Measurements from ENCODE around the gene DNM3. TPM values are rescaled to one million over a fixed set of nuclear protein-coding genes. Genes with fewer than 3 reads are reported as not detected.

Gene DNM3
- total RNA-seq, 6 experiments from 2014 or later, result 0.25 to 0.73 (median 0.39) TPM

DNA sequence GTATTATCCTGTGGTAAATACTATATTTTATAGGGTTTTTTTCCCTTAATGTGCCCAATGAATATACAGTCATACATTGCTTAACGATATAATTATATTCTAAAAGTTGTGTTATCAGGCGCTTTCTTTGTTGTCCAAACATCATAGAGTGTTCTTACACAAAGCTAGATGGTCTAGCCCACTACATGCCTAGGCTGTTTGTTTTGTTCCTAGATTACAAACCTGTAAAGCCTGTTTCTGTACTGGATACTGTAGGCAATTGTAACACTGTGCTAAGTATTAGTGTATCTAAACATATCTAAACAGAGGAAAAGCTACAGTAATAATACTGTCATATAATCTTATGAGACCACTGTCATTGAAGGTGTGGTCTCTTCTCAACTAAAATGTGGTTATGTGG is 336.6 kb downstream of the DNM3 start:
- no peaks in the 10 kb centered on the region for H3K36me3 Mint-ChIP-seq (ENCODE audit: low read depth)
- no peaks in the 10 kb centered on the region for H3K27me3 Mint-ChIP-seq (ENCODE audit: insufficient read depth)
- H3K4me3 Mint-ChIP-seq, result no peak overlapping the region
- H3K4me1 Mint-ChIP-seq (ENCODE audit: low read depth), result peaks cover 32% of the 10 kb centered on the region
- DNase-seq, result no peak
- TF ChIP-seq CTCF (IDR thresholded peaks at IDR 0.05), result no peak
- H3K9me3 Mint-ChIP-seq, result no peaks in the 10 kb centered on the region
- H3K27ac Mint-ChIP-seq, result no peak overlapping the region

DNA sequence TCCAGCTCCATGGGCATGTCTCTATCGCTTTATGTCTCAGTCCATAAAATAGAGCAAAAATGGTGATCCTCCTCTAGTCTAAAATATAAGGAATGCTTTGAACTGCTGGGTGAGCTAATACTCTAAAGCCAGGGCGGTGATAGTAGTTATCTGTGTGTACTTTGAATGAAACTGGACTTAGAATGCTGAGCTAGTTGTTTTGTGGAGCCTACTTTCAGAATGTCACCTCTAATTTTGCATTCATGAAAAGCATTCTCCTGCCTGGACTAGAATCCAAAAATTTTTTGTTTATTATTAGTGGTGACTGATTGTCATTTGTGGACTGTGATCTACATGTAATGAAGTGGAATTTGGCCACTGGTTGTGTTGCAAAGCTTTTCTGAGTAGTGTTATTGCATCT is 337.6 kb downstream of the DNM3 start:
- TF ChIP-seq CTCF (IDR thresholded peaks at IDR 0.05), result no peak
- Mint-ChIP-seq H3K4me1 (ENCODE audit: low read depth) (peaks cover 34% of the 10 kb centered on the region), H3K27ac (no peak overlapping the region), H3K9me3 (no peaks in the 10 kb centered on the region), H3K4me3 (no peak overlapping the region), H3K27me3 (ENCODE audit: insufficient read depth) (no peaks in the 10 kb centered on the region), H3K36me3 (ENCODE audit: low read depth) (no peaks in the 10 kb centered on the region)
- DNase-seq, result no peak

DNA sequence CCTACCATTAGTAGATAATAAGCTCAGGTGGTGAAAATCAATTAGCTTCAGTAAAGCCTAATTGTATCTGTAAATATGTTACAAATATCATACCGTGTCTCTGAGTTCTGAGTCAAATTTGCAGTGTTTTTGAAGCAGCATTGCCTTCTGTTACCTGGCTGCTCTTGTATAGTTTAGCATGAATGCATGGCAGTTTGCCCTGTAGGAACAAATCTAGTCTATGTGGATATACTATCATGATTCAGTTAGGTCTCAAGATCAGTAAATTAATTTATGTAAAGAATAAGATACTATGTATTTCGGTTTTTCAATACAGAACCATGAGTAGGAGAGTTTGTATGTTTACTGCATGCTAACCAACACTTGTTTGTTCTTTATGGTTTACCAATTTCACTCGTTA is 338.6 kb downstream of the DNM3 start:
- DNase-seq, result no peak
- no peak overlapping the region for H3K4me3 Mint-ChIP-seq
- TF ChIP-seq CTCF (IDR thresholded peaks at IDR 0.05), result no peak
- H3K36me3 Mint-ChIP-seq (ENCODE audit: low read depth), result no peaks in the 10 kb centered on the region
- H3K4me1 Mint-ChIP-seq (ENCODE audit: low read depth), result peaks cover 44% of the 10 kb centered on the region
- H3K27me3 Mint-ChIP-seq (ENCODE audit: insufficient read depth), result no peaks in the 10 kb centered on the region
- no peaks in the 10 kb centered on the region for H3K9me3 Mint-ChIP-seq
- no peak overlapping the region for H3K27ac Mint-ChIP-seq

- peaks cover 52% of the 10 kb centered on the region for H3K4me1 Mint-ChIP-seq (ENCODE audit: low read depth)
- H3K9me3 Mint-ChIP-seq, result no peaks in the 10 kb centered on the region
- H3K27me3 Mint-ChIP-seq (ENCODE audit: insufficient read depth), result no peaks in the 10 kb centered on the region
- no peaks in the 10 kb centered on the region for H3K36me3 Mint-ChIP-seq (ENCODE audit: low read depth)
- DNase-seq, result peak; percentile 8
- peak overlapping the region; percentile 88 for H3K27ac Mint-ChIP-seq
- peak overlapping the region; percentile 85 for H3K4me3 Mint-ChIP-seq
- TF ChIP-seq CTCF (IDR thresholded peaks at IDR 0.05), result no peak
Observed at GRCh38 chr1:172180501-172181285, 339.4 kb downstream of the DNM3 start.

DNA sequence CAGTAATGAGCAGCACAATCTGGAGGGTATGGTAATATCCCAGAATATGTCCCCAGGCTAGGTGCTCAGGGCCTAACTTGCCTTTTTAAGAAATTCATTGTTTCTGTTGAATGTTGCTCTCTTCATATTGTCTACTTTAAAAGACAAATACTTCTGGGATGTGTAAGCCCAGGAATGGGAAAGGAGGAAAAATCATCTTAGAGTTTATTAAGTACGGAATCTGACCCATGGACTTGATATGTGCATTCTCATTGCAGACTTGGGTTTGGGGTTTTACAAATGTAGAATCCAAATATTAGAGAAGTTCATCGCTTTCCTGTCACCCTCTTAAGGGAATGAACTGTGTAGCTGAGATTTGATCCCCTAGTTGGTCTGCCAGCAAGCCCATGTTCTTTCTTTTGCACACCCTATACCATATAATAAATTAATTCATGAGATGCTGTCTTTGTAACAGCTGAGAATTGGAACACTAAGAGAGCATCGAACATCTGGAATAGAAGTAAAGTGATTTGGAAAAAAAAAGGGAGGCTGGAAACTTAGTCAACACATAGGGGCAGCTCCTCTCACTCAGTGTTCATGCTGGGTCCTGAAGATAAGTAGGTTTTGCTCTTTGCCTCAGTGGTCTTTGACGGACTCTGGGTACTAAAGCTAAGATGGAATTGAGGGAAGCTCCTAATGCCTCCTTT is 343.4 kb downstream of the DNM3 start:
- peak; percentile 39 for DNase-seq
- TF ChIP-seq CTCF (IDR thresholded peaks at IDR 0.05), result no peak
- H3K36me3 Mint-ChIP-seq (ENCODE audit: low read depth), result no peaks in the 10 kb centered on the region
- no peaks in the 10 kb centered on the region for H3K9me3 Mint-ChIP-seq
- peak overlapping the region; percentile 55 for H3K4me3 Mint-ChIP-seq
- peak overlapping the region; percentile 56 for H3K27ac Mint-ChIP-seq
- peaks cover 63% of the 10 kb centered on the region for H3K4me1 Mint-ChIP-seq (ENCODE audit: low read depth)
- H3K27me3 Mint-ChIP-seq (ENCODE audit: insufficient read depth), result no peaks in the 10 kb centered on the region

Data from HFFc6 (cell line).